Mesenchymal stem cell (in vitro differentiated cells and primary cell): ENCODE results near the gene FMN2.

Source experiments
- DNase-seq: peaks from one replicate; pipeline ENCODE4 v3.0.0-alpha.2; 2013
- H2AFZ ChIP-seq: one replicate; pipeline ENCODE4 v1.6.1; 2013; ENCODE audit warnings: low read depth, mild to moderate bottlenecking, control low read depth, inconsistent platforms, low read length, moderate library complexity
- H2AK5ac ChIP-seq: 2 replicates; pipeline ENCODE4 v1.6.1; 2013; ENCODE audit warnings: low read length, moderate library complexity, mild to moderate bottlenecking, inconsistent platforms; ENCODE audit not compliant: severe bottlenecking
- H2BK120ac ChIP-seq: one replicate; pipeline ENCODE4 v1.6.1; 2013; ENCODE audit warnings: low read depth, mild to moderate bottlenecking, inconsistent platforms, low read length, moderate library complexity
- H2BK12ac ChIP-seq, 2 experiments: one replicate each; pipeline ENCODE4 v1.6.1; 2013; ENCODE audit warnings: inconsistent platforms in 2 of 2, low read length in 2 of 2, mild to moderate bottlenecking in 2 of 2, moderate library complexity in 2 of 2, control low read depth in 1 of 2
- H2BK15ac ChIP-seq: one replicate; pipeline ENCODE4 v1.6.1; 2013; ENCODE audit warnings: mild to moderate bottlenecking, low read depth, inconsistent platforms; ENCODE audit not compliant: poor library complexity, severe bottlenecking
- H2BK5ac ChIP-seq: 2 replicates; pipeline ENCODE4 v1.6.1; 2013; ENCODE audit warnings: low read depth, mild to moderate bottlenecking, low read length, control low read depth, inconsistent platforms; ENCODE audit not compliant: poor library complexity, severe bottlenecking
- H3K14ac ChIP-seq, 2 experiments: one replicate each; pipeline ENCODE4 v1.6.1; 2013; ENCODE audit warnings: inconsistent platforms in 2 of 2, low read length in 2 of 2, control low read depth in 1 of 2, mild to moderate bottlenecking in 1 of 2, moderate library complexity in 1 of 2
- H3K18ac ChIP-seq, 2 experiments: one replicate each; pipeline ENCODE4 v1.6.1; 2013; ENCODE audit warnings: inconsistent platforms in 2 of 2, low read length in 2 of 2, control low read depth in 1 of 2, low read depth in 1 of 2, mild to moderate bottlenecking in 1 of 2
- H3K23ac ChIP-seq, 2 experiments: one replicate each; pipeline ENCODE4 v1.6.1; 2013; ENCODE audit warnings: inconsistent platforms in 2 of 2, low read length in 2 of 2, mild to moderate bottlenecking in 2 of 2, moderate library complexity in 2 of 2, control low read depth in 1 of 2
- H3K27ac ChIP-seq: 2 replicates; pipeline ENCODE4 v1.5.1; 2013; ENCODE audit warnings: mild to moderate bottlenecking, moderate library complexity, low read length, control low read depth, inconsistent platforms; ENCODE audit not compliant: poor library complexity, severe bottlenecking
- H3K27me3 ChIP-seq, 2 experiments: 2 replicates each; pipeline versions ENCODE4 v1.6.1 to v1.7.0; 2013; ENCODE audit warnings: low read length in 2 of 2, mild to moderate bottlenecking in 2 of 2, moderate library complexity in 2 of 2, control low read depth in 1 of 2, inconsistent platforms in 1 of 2; ENCODE audit not compliant: control insufficient read depth in 1 of 2, insufficient read depth in 1 of 2
- H3K36me3 ChIP-seq, 2 experiments: 2 replicates each; pipeline versions ENCODE4 v1.6.1 to v1.7.0; 2013; ENCODE audit warnings: low read length in 2 of 2, control low read depth in 1 of 2, inconsistent platforms in 1 of 2, low read depth in 1 of 2, mild to moderate bottlenecking in 1 of 2; ENCODE audit not compliant: insufficient read depth in 2 of 2, control insufficient read depth in 1 of 2
- H3K4ac ChIP-seq, 2 experiments: one replicate each; pipeline ENCODE4 v1.6.1; 2013; ENCODE audit warnings: inconsistent platforms in 2 of 2, low read length in 2 of 2, mild to moderate bottlenecking in 2 of 2, moderate library complexity in 2 of 2, control low read depth in 1 of 2, low read depth in 1 of 2
- H3K4me1 ChIP-seq: 2 replicates; pipeline ENCODE4 v1.6.1; 2013; ENCODE audit warnings: low read depth, low read length, control low read depth; ENCODE audit not compliant: control insufficient read depth, insufficient read depth
- H3K4me2 ChIP-seq: 2 replicates; pipeline ENCODE4 v1.6.1; 2013; ENCODE audit warnings: low read length, mild to moderate bottlenecking, inconsistent platforms; ENCODE audit not compliant: poor library complexity, severe bottlenecking
- H3K4me3 ChIP-seq, 2 experiments: 2 replicates each; pipeline versions ENCODE4 v1.5.1 to v1.7.0; 2013; ENCODE audit warnings: low read length in 2 of 2, mild to moderate bottlenecking in 2 of 2, control low read depth in 1 of 2, low read depth in 1 of 2; ENCODE audit not compliant: insufficient read depth in 1 of 2
- H3K79me1 ChIP-seq: replicated peaks from 2 replicates; pipeline ENCODE4 v1.6.1; 2013; ENCODE audit warnings: mild to moderate bottlenecking, control low read depth, low read length, inconsistent platforms; ENCODE audit not compliant: poor library complexity, severe bottlenecking
- H3K9ac ChIP-seq: 2 replicates; pipeline ENCODE4 v1.7.0; 2013; ENCODE audit warnings: mild to moderate bottlenecking, low read length, moderate library complexity
- H3K9me3 ChIP-seq: 2 replicates; pipeline ENCODE4 v1.7.0; 2013; ENCODE audit warnings: mild to moderate bottlenecking, low read length; ENCODE audit not compliant: control insufficient read depth
- H4K8ac ChIP-seq: one replicate; pipeline ENCODE4 v1.6.1; 2013; ENCODE audit warnings: inconsistent platforms, mild to moderate bottlenecking, low read length, moderate library complexity
- H4K91ac ChIP-seq: one replicate; pipeline ENCODE4 v1.6.1; 2013; ENCODE audit warnings: mild to moderate bottlenecking, low read length, inconsistent platforms
- WGBS: methylation state at CpG from one replicate; pipeline ENCODE4 v1.1.7; 2013; ENCODE audit warnings: mixed read lengths; 5-methylcytosine and 5-hydroxymethylcytosine counted together

Gene FMN2

DNA sequence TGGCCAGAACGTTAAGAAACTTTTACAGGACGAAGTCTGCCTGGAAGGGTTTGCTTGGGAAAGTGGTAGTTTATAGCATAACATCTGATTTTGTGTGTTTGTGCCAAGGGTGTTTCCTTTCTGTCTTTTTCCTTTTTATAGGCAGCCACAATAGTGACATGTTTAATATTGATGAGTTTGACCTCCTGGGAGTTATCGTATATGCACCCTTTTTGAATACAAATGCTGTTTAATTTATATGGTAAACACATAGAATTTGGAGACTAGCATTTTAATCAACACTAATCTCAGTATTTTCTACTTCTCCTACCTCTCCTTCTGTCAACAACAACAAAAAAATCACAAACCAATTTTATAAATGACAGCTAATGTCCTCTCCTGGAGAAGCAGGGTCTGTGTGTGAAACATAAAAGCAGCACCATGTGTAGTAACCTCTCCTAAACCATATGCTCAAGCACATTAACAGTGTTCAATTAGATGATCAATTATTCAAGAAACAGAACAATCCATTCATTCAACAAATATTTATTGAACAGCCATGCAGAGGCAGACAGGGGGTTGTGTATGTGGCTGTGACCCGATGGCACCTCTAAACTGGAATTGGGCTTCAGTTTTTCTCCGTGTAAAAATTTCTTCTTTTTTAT is 604 bp upstream of the FMN2 start:
- H3K27ac ChIP-seq: no peak overlapping the region
- no peak overlapping the region for H2AFZ ChIP-seq
- H3K79me1 ChIP-seq: peaks cover 2% of the 10 kb centered on the region
- peak overlapping the region; percentile 61 for H3K9ac ChIP-seq
- DNase-seq: no peak
- no peak overlapping the region for H4K91ac ChIP-seq
- H2BK15ac ChIP-seq: no peak overlapping the region
- no peaks in the 10 kb centered on the region for H3K36me3 ChIP-seq
- H3K4me2 ChIP-seq: peak overlapping the region; percentile 81
- no peak overlapping the region for H2AK5ac ChIP-seq
- H4K8ac ChIP-seq: no peak overlapping the region
- H3K4me1 ChIP-seq: peaks cover 5% of the 10 kb centered on the region
- WGBS: 55% methylated on average over 4 of the region's 5 CpGs
- peaks cover 0 to 19% of the 10 kb centered on the region in 2 experiments for H3K27me3 ChIP-seq
- no peak overlapping the region for H3K14ac ChIP-seq
- no peak overlapping the region for H2BK120ac ChIP-seq
- peak overlapping the region; percentile 71 to 87 for H3K4me3 ChIP-seq
- no peak overlapping the region for H2BK5ac ChIP-seq
- H2BK12ac ChIP-seq: no peak overlapping the region
- no peak overlapping the region for H3K18ac ChIP-seq
- no peak overlapping the region for H3K23ac ChIP-seq
- no peaks in the 10 kb centered on the region for H3K9me3 ChIP-seq
- H3K4ac ChIP-seq: no peak overlapping the region

DNA sequence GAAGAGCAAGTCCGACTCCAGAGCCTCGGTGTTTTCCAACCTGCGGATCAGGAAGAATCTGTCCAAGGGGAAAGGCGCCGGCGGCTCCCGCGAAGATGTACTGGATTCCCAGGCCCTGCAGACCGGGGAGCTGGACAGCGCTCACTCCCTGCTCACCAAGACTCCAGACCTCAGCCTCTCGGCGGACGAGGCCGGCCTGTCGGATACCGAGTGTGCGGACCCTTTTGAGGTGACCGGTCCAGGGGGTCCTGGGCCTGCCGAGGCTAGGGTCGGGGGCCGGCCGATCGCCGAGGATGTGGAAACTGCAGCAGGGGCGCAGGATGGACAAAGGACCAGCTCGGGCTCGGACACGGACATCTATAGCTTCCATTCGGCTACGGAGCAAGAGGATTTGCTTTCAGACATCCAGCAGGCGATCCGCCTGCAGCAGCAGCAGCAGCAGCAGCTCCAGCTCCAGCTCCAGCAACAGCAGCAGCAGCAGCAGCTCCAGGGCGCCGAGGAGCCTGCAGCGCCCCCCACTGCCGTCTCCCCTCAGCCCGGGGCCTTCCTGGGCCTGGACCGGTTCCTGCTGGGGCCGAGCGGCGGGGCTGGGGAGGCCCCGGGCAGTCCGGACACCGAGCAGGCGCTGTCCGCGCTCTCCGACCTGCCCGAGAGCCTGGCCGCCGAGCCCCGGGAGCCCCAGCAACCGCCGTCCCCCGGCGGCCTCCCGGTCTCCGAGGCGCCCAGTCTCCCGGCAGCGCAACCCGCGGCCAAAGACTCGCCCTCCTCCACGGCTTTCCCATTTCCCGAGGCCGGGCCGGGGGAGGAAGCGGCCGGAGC is 827 bp downstream of the FMN2 start:
- Histone ChIP-seq H3K4me1 (peaks cover 3% of the 10 kb centered on the region), H2BK5ac (no peak overlapping the region), H4K91ac (no peak overlapping the region), H3K4me3 (peak overlapping the region; percentile 71 to 87), H2BK12ac (no peak overlapping the region), H3K14ac (no peak overlapping the region), H3K9ac (peak overlapping the region; percentile 79), H3K27ac (no peak overlapping the region), H3K4me2 (peak overlapping the region; percentile 81), H3K9me3 (no peaks in the 10 kb centered on the region), H3K18ac (no peak overlapping the region), H3K27me3 (peaks cover 0 to 19% of the 10 kb centered on the region in 2 experiments), H3K23ac (peak overlapping the region in 1 of 2 experiments; percentile 56), H4K8ac (no peak overlapping the region), H2BK15ac (no peak overlapping the region), H3K36me3 (no peaks in the 10 kb centered on the region), H3K79me1 (peaks cover 2% of the 10 kb centered on the region), H2BK120ac (no peak overlapping the region), H2AFZ (no peak overlapping the region), H3K4ac (no peak overlapping the region), H2AK5ac (no peak overlapping the region)
- WGBS: under 1% methylated on average over 54 of the region's 70 CpGs
- DNase-seq: peak; percentile 74

DNA sequence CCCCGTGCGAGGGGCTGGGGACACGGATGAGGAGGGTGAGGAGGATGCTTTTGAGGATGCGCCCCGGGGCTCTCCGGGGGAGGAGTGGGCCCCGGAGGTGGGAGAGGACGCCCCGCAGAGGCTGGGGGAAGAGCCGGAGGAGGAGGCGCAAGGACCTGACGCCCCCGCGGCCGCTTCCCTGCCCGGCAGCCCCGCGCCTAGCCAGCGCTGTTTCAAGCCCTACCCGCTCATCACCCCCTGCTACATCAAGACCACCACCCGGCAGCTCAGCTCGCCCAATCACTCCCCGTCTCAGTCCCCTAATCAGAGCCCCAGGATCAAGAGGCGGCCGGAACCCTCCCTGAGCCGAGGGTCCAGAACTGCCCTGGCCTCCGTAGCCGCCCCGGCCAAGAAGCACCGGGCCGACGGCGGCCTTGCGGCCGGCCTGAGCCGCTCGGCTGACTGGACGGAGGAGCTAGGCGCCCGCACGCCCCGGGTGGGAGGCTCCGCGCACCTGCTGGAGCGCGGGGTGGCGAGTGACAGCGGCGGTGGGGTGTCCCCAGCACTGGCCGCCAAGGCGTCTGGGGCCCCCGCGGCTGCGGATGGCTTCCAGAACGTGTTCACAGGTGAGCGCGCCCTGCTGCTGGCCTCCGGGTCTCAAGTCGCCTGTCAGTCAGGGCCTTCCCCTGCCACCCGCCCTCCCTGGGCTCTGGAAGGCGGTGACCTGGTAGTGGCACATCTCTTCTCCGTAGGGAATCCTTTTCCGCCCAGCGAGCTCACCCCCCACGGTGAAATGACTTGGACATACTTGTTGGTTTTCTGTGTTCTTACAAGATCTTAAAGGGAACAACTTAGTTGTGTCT is 1.7 kb downstream of the FMN2 start:
- H3K9ac ChIP-seq: peak overlapping the region; percentile 79
- peaks cover 0 to 19% of the 10 kb centered on the region in 2 experiments for H3K27me3 ChIP-seq
- H2AFZ ChIP-seq: no peak overlapping the region
- H3K4me2 ChIP-seq: peak overlapping the region; percentile 81
- peaks cover 2% of the 10 kb centered on the region for H3K79me1 ChIP-seq
- no peak overlapping the region for H4K8ac ChIP-seq
- no peak overlapping the region for H2BK120ac ChIP-seq
- no peak overlapping the region for H3K27ac ChIP-seq
- no peak overlapping the region for H4K91ac ChIP-seq
- H3K4ac ChIP-seq: no peak overlapping the region
- H2BK5ac ChIP-seq: no peak overlapping the region
- DNase-seq: peak; percentile 28
- no peak overlapping the region for H2BK12ac ChIP-seq
- H3K14ac ChIP-seq: peak overlapping the region in 1 of 2 experiments; percentile 59
- H2BK15ac ChIP-seq: peak overlapping the region; percentile 45
- no peaks in the 10 kb centered on the region for H3K9me3 ChIP-seq
- WGBS: 4% methylated on average over 46 of the region's 65 CpGs
- no peak overlapping the region for H2AK5ac ChIP-seq
- H3K36me3 ChIP-seq: no peaks in the 10 kb centered on the region
- peak overlapping the region; percentile 72 to 82 for H3K23ac ChIP-seq
- peaks cover 3% of the 10 kb centered on the region for H3K4me1 ChIP-seq
- peak overlapping the region; percentile 71 to 87 for H3K4me3 ChIP-seq
- H3K18ac ChIP-seq: no peak overlapping the region
